Stimulated activated naive B cell treated with anti-CD40 and anti-IgM and Interleukin-4, amounts not matched to agents 10 μg/mL and 1 μg/mL and 100 μg/mL, for 72 hours (primary cell): ENCODE results near the gene PAPSS2.

Experiments
- ATAC-seq, 2 donors: fragments of 150-1000 bp; cut with Tn5 transposase; replicated peaks; 2 replicates each; pipeline ENCODE4 v1.10.0; 2021; ENCODE audit warnings: moderate library complexity in 1 of 2
- DNase-seq: peaks from one replicate; pipeline ENCODE4 v3.0.0; 2021
- H3K27ac Mint-ChIP-seq: one replicate; pipeline ENCODE4 v1.8.0; 2022; ENCODE audit warnings: mild to moderate bottlenecking, mixed read lengths
- H3K27me3 Mint-ChIP-seq, 2 donors: one replicate each; pipeline ENCODE4 v1.8.0; 2022; ENCODE audit warnings: mixed read lengths in 2 of 2
- H3K36me3 Mint-ChIP-seq, 2 donors: one replicate each; pipeline ENCODE4 v1.8.0; 2022; ENCODE audit warnings: mixed read lengths in 2 of 2, mild to moderate bottlenecking in 1 of 2
- H3K4me1 Mint-ChIP-seq, 2 donors: one replicate each; pipeline ENCODE4 v1.8.0; 2022; ENCODE audit warnings: mixed read lengths in 2 of 2, mild to moderate bottlenecking in 1 of 2
- H3K4me3 Mint-ChIP-seq, 2 donors: one replicate each; pipeline ENCODE4 v1.8.0; 2022; ENCODE audit warnings: mild to moderate bottlenecking in 2 of 2, mixed read lengths in 2 of 2, moderate library complexity in 1 of 2
- H3K9me3 Mint-ChIP-seq, 2 donors: one replicate each; pipeline ENCODE4 v1.8.0; 2022; ENCODE audit warnings: mixed read lengths in 2 of 2, mild to moderate bottlenecking in 1 of 2

Gene PAPSS2

GRCh38 chr10:87671139-87671815 is 11.6 kb downstream of the PAPSS2 start:
- Mint-ChIP-seq H3K4me1 (peaks cover 0 to 2% of the 10 kb centered on the region in 2 donors), H3K4me3 (no peak overlapping the region), H3K27ac (no peak overlapping the region)

GRCh38 chr10:87672551-87672950 is 12.9 kb downstream of the PAPSS2 start:
- Mint-ChIP-seq H3K36me3 (no peaks in the 10 kb centered on the region), H3K9me3 (no peaks in the 10 kb centered on the region), H3K4me1 (peaks cover 0 to 2% of the 10 kb centered on the region in 2 donors), H3K27ac (no peak overlapping the region), H3K4me3 (no peak overlapping the region), H3K27me3 (no peaks in the 10 kb centered on the region)
- DNase-seq, result no peak
- ATAC-seq, result no peak

More at GRCh38 chr10:87671139-87671815, 11.6 kb downstream of the PAPSS2 start:
- Mint-ChIP-seq H3K27me3 (peaks cover 2 to 3% of the 10 kb centered on the region in 2 donors), H3K36me3 (no peaks in the 10 kb centered on the region), H3K9me3 (no peaks in the 10 kb centered on the region)
- ATAC-seq (no peak), DNase-seq (no peak)

GRCh38 chr10:87674943-87675342 is 15.3 kb downstream of the PAPSS2 start:
- Mint-ChIP-seq H3K27me3 (peaks cover 0 to 5% of the 10 kb centered on the region in 2 donors), H3K36me3 (no peaks in the 10 kb centered on the region), H3K27ac (no peak overlapping the region), H3K4me1 (peaks cover 0 to 2% of the 10 kb centered on the region in 2 donors), H3K4me3 (no peak overlapping the region), H3K9me3 (peaks cover 0 to 2% of the 10 kb centered on the region in 2 donors)
- ATAC-seq (no peak), DNase-seq (no peak)

GRCh38 chr10:87675396-87676376 is 16.0 kb downstream of the PAPSS2 start:
- no peak overlapping the region for H3K27ac Mint-ChIP-seq
- H3K4me1 Mint-ChIP-seq, result no peaks in the 10 kb centered on the region
- no peaks in the 10 kb centered on the region for H3K36me3 Mint-ChIP-seq
- peaks cover 0 to 5% of the 10 kb centered on the region in 2 donors for H3K27me3 Mint-ChIP-seq
- no peak for DNase-seq
- no peak overlapping the region for H3K4me3 Mint-ChIP-seq
- ATAC-seq, result no peak
- peaks cover 0 to 2% of the 10 kb centered on the region in 2 donors for H3K9me3 Mint-ChIP-seq

GRCh38 chr10:87677595-87677994 is 17.9 kb downstream of the PAPSS2 start:
- H3K4me3 Mint-ChIP-seq, result no peak overlapping the region
- peaks cover 0 to 2% of the 10 kb centered on the region in 2 donors for H3K9me3 Mint-ChIP-seq
- peaks cover 5 to 7% of the 10 kb centered on the region in 2 donors for H3K27me3 Mint-ChIP-seq
- DNase-seq (no peak), ATAC-seq (no peak)
- no peaks in the 10 kb centered on the region for H3K36me3 Mint-ChIP-seq
- no peak overlapping the region for H3K27ac Mint-ChIP-seq
- no peaks in the 10 kb centered on the region for H3K4me1 Mint-ChIP-seq

- ATAC-seq, result no peak
Measured at GRCh38 chr10:87678302-87678701, 18.6 kb downstream of the PAPSS2 start.

GRCh38 chr10:87683356-87683755 is 23.7 kb downstream of the PAPSS2 start:
- H3K36me3 Mint-ChIP-seq, result no peaks in the 10 kb centered on the region
- H3K4me3 Mint-ChIP-seq, result no peak overlapping the region
- ATAC-seq (no peak), DNase-seq (no peak)
- peaks cover 0 to 2% of the 10 kb centered on the region in 2 donors for H3K9me3 Mint-ChIP-seq
- H3K4me1 Mint-ChIP-seq, result no peaks in the 10 kb centered on the region
- no peak overlapping the region for H3K27ac Mint-ChIP-seq
- H3K27me3 Mint-ChIP-seq, result peaks cover 4 to 7% of the 10 kb centered on the region in 2 donors

More at GRCh38 chr10:87678302-87678701, 18.6 kb downstream of the PAPSS2 start:
- no peak for DNase-seq
- H3K27me3 Mint-ChIP-seq, result peaks cover 5 to 7% of the 10 kb centered on the region in 2 donors
- H3K9me3 Mint-ChIP-seq, result peaks cover 0 to 2% of the 10 kb centered on the region in 2 donors
- H3K4me3 Mint-ChIP-seq, result no peak overlapping the region
- no peaks in the 10 kb centered on the region for H3K36me3 Mint-ChIP-seq
- H3K27ac Mint-ChIP-seq, result no peak overlapping the region
- H3K4me1 Mint-ChIP-seq, result no peaks in the 10 kb centered on the region

GRCh38 chr10:87684001-87684638 is 24.4 kb downstream of the PAPSS2 start:
- DNase-seq (no peak), ATAC-seq (no peak)
- H3K36me3 Mint-ChIP-seq, result no peaks in the 10 kb centered on the region
- H3K9me3 Mint-ChIP-seq, result no peaks in the 10 kb centered on the region
- H3K4me3 Mint-ChIP-seq, result no peak overlapping the region
- H3K27ac Mint-ChIP-seq, result no peak overlapping the region
- no peaks in the 10 kb centered on the region for H3K4me1 Mint-ChIP-seq
- H3K27me3 Mint-ChIP-seq, result peaks cover 0 to 7% of the 10 kb centered on the region in 2 donors

- Mint-ChIP-seq H3K9me3 (no peaks in the 10 kb centered on the region), H3K4me3 (no peak overlapping the region), H3K27ac (no peak overlapping the region), H3K36me3 (no peaks in the 10 kb centered on the region), H3K4me1 (no peaks in the 10 kb centered on the region), H3K27me3 (peaks cover 0 to 7% of the 10 kb centered on the region in 2 donors)
- DNase-seq, result no peak
- ATAC-seq, result no peak
Measured at GRCh38 chr10:87685832-87686574, 26.3 kb downstream of the PAPSS2 start.

GRCh38 chr10:87691506-87692070 is 31.9 kb downstream of the PAPSS2 start:
- no peak overlapping the region for H3K27ac Mint-ChIP-seq
- no peaks in the 10 kb centered on the region for H3K4me1 Mint-ChIP-seq
- ATAC-seq (no peak), DNase-seq (no peak)
- H3K9me3 Mint-ChIP-seq, result no peaks in the 10 kb centered on the region
- no peak overlapping the region for H3K4me3 Mint-ChIP-seq
- H3K36me3 Mint-ChIP-seq, result no peaks in the 10 kb centered on the region
- no peaks in the 10 kb centered on the region for H3K27me3 Mint-ChIP-seq

- no peak for ATAC-seq
- no peaks in the 10 kb centered on the region for H3K9me3 Mint-ChIP-seq
- peaks cover 0 to 6% of the 10 kb centered on the region in 2 donors for H3K27me3 Mint-ChIP-seq
- H3K27ac Mint-ChIP-seq, result no peak overlapping the region
- H3K36me3 Mint-ChIP-seq, result no peaks in the 10 kb centered on the region
- DNase-seq, result no peak
- H3K4me3 Mint-ChIP-seq, result no peak overlapping the region
- H3K4me1 Mint-ChIP-seq, result no peaks in the 10 kb centered on the region
Measured at GRCh38 chr10:87692956-87693484, 33.3 kb downstream of the PAPSS2 start.

- Mint-ChIP-seq H3K27ac (no peak overlapping the region), H3K36me3 (no peaks in the 10 kb centered on the region), H3K27me3 (peaks cover 0 to 6% of the 10 kb centered on the region in 2 donors), H3K4me1 (no peaks in the 10 kb centered on the region), H3K9me3 (no peaks in the 10 kb centered on the region), H3K4me3 (no peak overlapping the region)
- no peak for DNase-seq
- ATAC-seq, result no peak
Measured at GRCh38 chr10:87694011-87694794, 34.5 kb downstream of the PAPSS2 start.

GRCh38 chr10:87695074-87695473 is 35.4 kb downstream of the PAPSS2 start:
- Mint-ChIP-seq H3K36me3 (no peaks in the 10 kb centered on the region), H3K27ac (no peak overlapping the region), H3K4me3 (no peak overlapping the region), H3K4me1 (no peaks in the 10 kb centered on the region), H3K27me3 (peaks cover 0 to 6% of the 10 kb centered on the region in 2 donors), H3K9me3 (no peaks in the 10 kb centered on the region)
- DNase-seq (no peak), ATAC-seq (no peak)
